Erythroblast (primary cell): ENCODE measurements around the gene ZBTB34.

Experiments
- GATA1 ChIP-seq: IDR thresholded peaks from 2 replicates; pipeline ENCODE4 v1.6.1; 2011; ENCODE audit warnings: low read depth, mild to moderate bottlenecking, control low read depth, low read length, moderate library complexity
- POLR2A ChIP-seq: IDR thresholded peaks from 2 replicates; pipeline ENCODE4 v1.6.1; 2011; ENCODE audit warnings: mild to moderate bottlenecking, low read length

DNA sequence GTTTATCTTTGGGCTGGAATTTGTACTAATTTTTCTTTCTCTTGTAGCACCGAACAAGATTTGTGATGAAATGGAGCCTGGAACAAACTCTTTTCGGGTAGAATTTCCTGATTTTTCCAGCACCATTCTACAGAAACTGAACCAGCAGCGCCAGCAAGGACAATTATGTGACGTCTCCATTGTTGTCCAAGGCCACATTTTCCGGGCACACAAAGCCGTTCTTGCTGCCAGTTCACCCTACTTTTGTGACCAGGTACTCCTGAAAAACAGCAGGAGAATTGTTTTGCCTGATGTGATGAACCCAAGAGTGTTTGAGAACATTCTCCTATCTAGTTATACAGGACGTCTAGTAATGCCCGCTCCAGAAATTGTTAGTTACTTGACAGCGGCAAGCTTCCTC, 28.0 kb upstream of the ZBTB34 start:
- TF ChIP-seq POLR2A (no peak), GATA1 (no peak)
